GM12892 (cell line): Measurements from ENCODE around the gene CPNE9. TPM values are rescaled to one million over a fixed set of nuclear protein-coding genes. Genes with fewer than 3 reads are reported as not detected.

Experiments used
- DNase-seq: peaks from one replicate; pipeline ENCODE4 v3.0.0; 2011; ENCODE audit not compliant: insufficient read length
- FAIRE-seq: peaks from 2 replicates; lab custom pipeline; 2011; peaks lifted over from hg19 to GRCh38; lab: Jason Lieb, UNC
- POLR2A ChIP-seq: IDR thresholded peaks from 2 replicates; pipeline ENCODE4 v1.6.1; 2011; ENCODE audit warnings: low read depth, low read length, control low read depth
- POLR2AphosphoS5 ChIP-seq: IDR thresholded peaks from 2 replicates; pipeline ENCODE4 v1.6.1; 2011; ENCODE audit warnings: low read depth, low read length, control low read depth
- TAF1 ChIP-seq: IDR thresholded peaks from 2 replicates; pipeline ENCODE4 v1.6.1; 2011; ENCODE audit warnings: low read depth, mild to moderate bottlenecking, control low read depth, low read length, borderline replicate concordance
- polyA plus RNA-seq: library from polyadenylated mRNA; unstranded; fragments of >200 nt; gene quantifications from one replicate; pipeline ENCODE4 v1.2.1, GENCODE V29; 2012; ENCODE audit warnings: missing spikeins, inconsistent platforms; ENCODE audit not compliant: missing spikeins

The CPNE9 gene
- not detected for polyA plus RNA-seq

GRCh38 chr3:9703736-9704346 is at the start of gene CPNE9:
Gene CPNE9 (plus strand): TSS chr3:9703833. CDS start chr3:9703997, 164 bp downstream.
- no peak for TF ChIP-seq POLR2A
- no peak for TF ChIP-seq POLR2AphosphoS5
- TF ChIP-seq TAF1 = no peak
- DNase-seq (no peak), FAIRE-seq (no peak)

- FAIRE-seq = no peak
- TF ChIP-seq TAF1 = no peak
- DNase-seq = no peak
Measured at GRCh38 chr3:9659849-9660248, 43.8 kb upstream of the CPNE9 start.

GRCh38 chr3:9660972-9661371 is 42.7 kb upstream of the CPNE9 start:
- DNase-seq = no peak
- FAIRE-seq = no peak
- TF ChIP-seq TAF1 (no peak), POLR2AphosphoS5 (no peak), POLR2A (no peak)

- FAIRE-seq (no peak), DNase-seq (no peak)
- TF ChIP-seq POLR2A (no peak), POLR2AphosphoS5 (no peak), TAF1 (no peak)
Measured at GRCh38 chr3:9664119-9664751, 39.4 kb upstream of the CPNE9 start.

- no peak for FAIRE-seq
- no peak for DNase-seq
- TF ChIP-seq TAF1 = no peak
- no peak for TF ChIP-seq POLR2AphosphoS5
- TF ChIP-seq POLR2A = no peak
Measured at GRCh38 chr3:9666704-9667445, 36.8 kb upstream of the CPNE9 start.

- no peak for TF ChIP-seq TAF1
- TF ChIP-seq POLR2A = 0 out of 2 replicates have a peak, but pooled peaks have one; percentile 4
- DNase-seq (no peak), FAIRE-seq (no peak)
Measured at GRCh38 chr3:9669277-9669676, 34.4 kb upstream of the CPNE9 start.

- DNase-seq (no peak), FAIRE-seq (no peak)
- TF ChIP-seq POLR2AphosphoS5 = no peak
- no peak for TF ChIP-seq POLR2A
- no peak for TF ChIP-seq TAF1
Measured at GRCh38 chr3:9669720-9670432, 33.8 kb upstream of the CPNE9 start.

GRCh38 chr3:9673082-9673481 is 30.6 kb upstream of the CPNE9 start:
- FAIRE-seq (no peak), DNase-seq (no peak)
- TF ChIP-seq TAF1 (no peak), POLR2AphosphoS5 (no peak), POLR2A (no peak)

GRCh38 chr3:9673752-9674151 is 29.9 kb upstream of the CPNE9 start:
- DNase-seq (no peak), FAIRE-seq (no peak)
- no peak for TF ChIP-seq POLR2AphosphoS5
- no peak for TF ChIP-seq POLR2A
- TF ChIP-seq TAF1 = no peak

GRCh38 chr3:9675736-9676290 is 27.8 kb upstream of the CPNE9 start:
- FAIRE-seq (no peak), DNase-seq (no peak)
- TF ChIP-seq POLR2A (no peak), POLR2AphosphoS5 (no peak), TAF1 (no peak)

- TF ChIP-seq POLR2A (no peak), TAF1 (no peak), POLR2AphosphoS5 (no peak)
- FAIRE-seq = no peak
- no peak for DNase-seq
Measured at GRCh38 chr3:9676785-9677184, 26.8 kb upstream of the CPNE9 start.
